Measurements from ENCODE around the gene CYP4V2.
"Not testable (repeated sequence)": the region's sequence is repeated elsewhere in the genome, so short reads cannot be mapped to it uniquely, and the experiment has no call there.

Gene CYP4V2

DNA sequence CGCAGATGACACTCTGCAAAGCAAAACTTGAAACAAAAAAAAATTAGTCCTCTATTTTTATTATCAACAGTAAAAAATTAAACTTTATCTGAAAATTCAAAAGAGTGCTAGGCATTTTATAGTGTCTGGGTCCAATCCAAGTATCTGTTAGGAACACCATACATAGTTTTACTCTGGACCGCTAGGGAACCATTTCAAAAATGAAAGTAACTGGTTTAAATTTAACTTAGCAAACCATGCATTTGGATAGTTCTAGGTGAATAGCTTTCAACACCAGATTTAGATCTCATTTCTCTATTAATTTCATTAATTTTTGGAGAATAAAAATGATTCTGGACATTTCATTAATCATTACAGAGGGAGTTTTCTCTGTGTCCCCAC is 37.1 kb downstream of the CYP4V2 start:
- no peak for DNase-seq (ENCODE audit: low read depth)

DNA sequence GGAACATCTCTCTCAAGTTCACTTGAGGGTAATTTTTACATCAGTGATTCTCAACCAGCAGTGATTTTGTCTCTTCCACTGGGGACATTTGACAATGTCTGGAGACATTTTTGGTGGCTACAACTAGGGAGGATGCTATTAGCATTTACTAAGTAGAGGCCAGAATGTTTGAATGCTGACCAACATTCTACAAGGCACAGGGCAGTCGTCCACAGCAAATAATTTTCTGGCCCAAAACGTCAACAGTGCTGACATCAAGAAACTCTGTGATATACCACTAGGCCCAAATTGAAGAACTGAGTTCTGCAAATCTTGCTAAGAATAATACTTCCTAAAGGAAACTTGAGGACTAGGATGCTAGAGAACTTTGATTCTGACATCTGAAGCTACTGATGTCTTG is 43.0 kb downstream of the CYP4V2 start:
- DNase-seq (ENCODE audit: low read depth) = no peak

DNA sequence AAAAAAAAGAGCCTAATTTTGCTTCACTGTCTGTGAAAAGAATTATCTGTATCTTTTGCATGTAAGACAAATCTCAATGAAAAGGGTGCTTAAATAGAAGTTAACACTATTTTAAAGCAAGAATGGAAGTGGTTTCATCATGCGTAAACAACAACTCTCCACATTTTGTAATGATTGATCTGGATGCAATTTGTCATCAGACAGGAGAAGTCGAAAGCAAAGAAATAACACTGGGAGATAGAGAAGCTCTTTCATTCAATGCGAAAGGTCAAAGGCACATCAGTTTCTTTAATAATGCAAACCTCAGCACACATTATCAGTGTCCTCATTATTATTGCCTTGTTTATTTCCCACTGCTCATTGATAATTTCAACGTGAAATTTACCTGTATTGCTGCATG is 44.8 kb downstream of the CYP4V2 start:
- DNase-seq (ENCODE audit: low read depth) = no peak

DNA sequence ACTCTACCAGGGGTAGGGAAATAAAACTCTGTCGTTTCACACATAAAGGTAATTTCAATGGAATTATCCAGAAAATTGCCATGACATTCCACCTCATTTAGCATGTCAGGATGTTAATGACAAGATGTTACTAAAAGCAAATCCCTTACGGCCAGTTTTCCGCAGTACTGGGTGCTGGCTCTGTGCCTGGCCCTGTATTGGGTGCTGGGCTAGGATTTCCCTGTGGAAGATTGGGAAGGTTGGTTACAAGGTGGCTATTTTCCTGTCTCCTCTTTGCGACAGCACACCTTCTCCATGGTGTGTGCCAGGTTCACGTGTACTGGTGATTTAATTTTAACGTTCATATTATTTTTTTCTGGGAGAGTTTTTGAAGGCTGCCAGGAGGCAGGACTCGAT is 49.1 kb downstream of the CYP4V2 start:
- no peak for DNase-seq (ENCODE audit: low read depth)

DNA sequence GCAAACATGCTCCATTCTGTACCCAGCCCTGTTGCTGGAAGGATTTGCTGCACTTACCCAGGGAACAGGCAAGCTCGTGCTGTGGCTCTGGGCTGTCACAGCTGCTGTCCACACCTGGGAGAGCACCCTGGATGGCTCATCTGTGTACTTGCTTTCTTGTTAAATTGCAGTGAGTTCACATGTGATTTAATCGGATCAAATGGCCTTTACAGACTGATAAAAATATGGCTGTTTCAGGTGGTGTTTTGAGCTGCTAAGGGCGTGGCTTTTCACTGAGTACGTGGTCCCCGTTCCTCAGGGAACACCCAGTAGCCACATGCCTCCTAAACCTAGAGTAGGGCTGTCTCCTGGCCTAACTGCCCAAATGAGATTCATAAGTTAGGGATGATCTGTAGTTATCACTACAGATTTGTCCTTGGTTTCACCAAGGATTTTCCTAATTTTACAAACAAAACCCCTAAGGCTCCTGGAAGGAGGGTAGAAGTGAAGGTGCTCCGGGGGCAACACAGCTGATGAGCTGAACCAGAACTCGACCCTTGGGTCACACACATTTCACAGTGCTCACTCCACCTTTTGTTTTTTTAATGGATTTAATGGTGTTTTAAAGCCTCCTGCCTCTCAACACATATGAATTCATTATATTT is 49.6 kb downstream of the CYP4V2 start:
- no peak for DNase-seq (ENCODE audit: low read depth)

DNA sequence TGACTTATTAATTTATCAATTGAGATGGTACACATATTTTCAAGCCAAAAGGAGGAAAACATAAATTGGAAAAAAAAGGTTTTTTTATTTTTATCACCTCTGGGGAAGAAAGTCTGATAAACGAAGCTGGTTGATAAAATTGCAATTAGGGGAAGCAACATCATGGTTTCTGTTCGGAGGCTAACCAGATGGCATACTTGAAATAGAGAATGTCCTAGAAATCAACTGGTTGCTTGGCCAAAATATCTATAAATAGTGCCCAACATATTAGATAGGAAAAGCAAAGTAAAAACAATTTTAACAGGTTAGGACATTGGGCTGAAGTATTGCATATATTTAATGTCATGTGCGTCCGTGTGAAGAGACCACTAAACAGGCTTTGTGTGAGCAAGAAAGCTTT is 50.2 kb downstream of the CYP4V2 start:
- no peak for DNase-seq (ENCODE audit: low read depth)

DNA sequence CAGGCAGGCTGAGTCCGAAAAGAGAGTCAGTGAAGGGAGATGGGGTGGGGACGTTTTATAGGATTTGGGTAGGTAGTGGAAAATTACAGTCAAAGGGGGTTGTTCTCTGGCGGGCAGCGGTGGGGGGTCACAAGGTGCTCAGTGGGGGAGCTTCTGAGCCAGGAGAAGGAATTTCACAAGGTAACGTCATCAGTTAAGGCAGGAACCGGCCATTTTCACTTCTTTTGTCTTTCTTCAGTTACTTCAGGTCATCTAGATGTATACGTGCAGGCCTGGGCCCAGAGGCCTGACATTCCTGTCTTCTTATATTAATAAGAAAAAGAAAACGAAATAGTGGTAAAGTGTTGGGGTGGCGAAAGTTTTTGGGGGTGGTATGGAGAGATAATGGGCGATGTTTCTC is 50.7 kb downstream of the CYP4V2 start:
- DNase-seq (ENCODE audit: low read depth) = not testable (repeated sequence)

DNA sequence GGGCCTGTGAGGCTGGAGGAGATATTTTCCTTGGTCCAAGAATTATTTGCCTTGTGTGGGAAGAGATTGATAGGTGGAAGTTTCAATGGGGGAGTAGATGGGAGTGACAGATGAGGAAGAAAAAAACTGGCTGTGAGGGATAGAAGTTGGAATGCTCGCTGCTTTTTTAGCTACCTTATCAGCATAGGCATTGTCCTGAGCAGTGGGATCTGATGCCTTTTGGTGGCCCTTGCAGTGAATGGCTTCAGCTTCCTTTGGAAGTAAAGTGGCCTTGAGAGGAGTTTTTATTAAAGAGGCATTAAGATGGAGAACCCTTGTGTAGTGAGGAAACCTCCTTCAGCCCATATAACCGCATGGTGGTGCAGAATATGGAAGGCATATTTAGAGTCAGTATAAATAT is 52.0 kb downstream of the CYP4V2 start:
- DNase-seq (ENCODE audit: low read depth) = no peak

DNA sequence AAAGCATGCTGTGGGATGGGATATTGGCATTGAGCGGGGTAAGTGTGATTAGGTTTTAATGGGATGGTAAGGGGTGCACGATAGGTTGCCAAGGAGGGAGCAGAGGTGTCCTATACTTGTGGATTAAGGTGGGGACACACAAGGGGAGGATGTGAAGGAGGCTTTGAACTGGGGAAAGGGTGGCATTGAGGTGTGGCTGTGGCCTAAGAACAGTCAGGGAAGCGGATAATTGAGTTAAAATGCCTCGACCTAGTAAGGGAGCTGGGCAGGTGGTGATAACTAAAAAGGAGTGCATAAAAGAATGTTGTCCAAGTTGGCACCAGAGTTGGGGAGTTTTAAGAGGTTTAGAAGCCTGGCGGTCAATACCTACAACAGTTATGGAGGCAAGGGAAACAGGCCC is 53.5 kb downstream of the CYP4V2 start:
- DNase-seq (ENCODE audit: low read depth) = no peak

DNA sequence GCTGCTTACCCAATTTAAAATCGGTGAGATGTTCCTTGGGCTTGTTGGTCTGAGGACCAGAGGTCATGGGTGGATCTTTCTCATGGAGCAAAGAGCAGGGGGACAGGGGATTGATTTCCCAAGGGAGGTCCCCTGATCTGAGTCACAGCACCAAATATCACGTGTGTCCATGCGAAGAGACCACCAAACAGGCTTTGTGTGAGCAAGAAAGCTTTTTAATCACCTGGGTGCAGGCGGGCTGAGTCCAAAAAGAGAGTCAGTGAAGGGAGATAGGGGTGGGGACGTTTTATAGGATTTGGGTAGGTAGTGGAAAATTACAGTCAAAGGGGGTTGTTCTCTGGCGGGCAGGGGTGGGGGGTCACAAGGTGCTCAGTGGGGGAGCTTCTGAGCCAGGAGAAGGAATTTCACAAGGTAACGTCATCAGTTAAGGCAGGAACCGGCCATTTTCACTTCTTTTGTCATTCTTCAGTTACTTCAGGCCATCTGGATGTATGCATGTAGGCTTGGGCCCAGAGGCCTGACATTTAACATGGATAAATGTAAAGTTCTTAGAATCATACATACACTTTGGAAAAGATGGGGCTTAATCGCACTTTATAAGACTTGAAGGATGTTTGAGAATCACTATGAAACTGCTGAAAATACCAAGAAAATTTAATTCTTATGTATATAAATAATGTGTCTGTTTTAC is 55.8 kb downstream of the CYP4V2 start:
- DNase-seq (ENCODE audit: low read depth) = not testable (repeated sequence)

DNA sequence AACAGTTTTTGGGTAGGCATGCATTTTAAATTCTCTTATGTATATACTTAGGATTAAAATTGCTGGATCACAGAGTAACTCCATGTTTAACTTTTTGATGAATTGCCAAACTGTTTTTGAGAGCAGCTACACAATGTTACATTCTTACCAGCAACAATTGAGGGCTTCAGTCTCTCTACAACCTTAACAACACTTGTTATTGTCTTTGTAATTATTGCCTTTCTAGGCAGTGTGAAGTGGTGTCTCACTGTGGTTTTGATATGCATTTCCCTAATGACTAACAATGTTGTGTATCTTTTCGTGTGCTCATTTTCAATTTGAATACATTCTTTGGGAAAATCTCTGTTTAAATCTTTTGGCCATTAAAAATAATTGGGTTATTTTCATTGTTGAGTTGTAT is 57.3 kb downstream of the CYP4V2 start:
- no peak for DNase-seq (ENCODE audit: low read depth)

DNA sequence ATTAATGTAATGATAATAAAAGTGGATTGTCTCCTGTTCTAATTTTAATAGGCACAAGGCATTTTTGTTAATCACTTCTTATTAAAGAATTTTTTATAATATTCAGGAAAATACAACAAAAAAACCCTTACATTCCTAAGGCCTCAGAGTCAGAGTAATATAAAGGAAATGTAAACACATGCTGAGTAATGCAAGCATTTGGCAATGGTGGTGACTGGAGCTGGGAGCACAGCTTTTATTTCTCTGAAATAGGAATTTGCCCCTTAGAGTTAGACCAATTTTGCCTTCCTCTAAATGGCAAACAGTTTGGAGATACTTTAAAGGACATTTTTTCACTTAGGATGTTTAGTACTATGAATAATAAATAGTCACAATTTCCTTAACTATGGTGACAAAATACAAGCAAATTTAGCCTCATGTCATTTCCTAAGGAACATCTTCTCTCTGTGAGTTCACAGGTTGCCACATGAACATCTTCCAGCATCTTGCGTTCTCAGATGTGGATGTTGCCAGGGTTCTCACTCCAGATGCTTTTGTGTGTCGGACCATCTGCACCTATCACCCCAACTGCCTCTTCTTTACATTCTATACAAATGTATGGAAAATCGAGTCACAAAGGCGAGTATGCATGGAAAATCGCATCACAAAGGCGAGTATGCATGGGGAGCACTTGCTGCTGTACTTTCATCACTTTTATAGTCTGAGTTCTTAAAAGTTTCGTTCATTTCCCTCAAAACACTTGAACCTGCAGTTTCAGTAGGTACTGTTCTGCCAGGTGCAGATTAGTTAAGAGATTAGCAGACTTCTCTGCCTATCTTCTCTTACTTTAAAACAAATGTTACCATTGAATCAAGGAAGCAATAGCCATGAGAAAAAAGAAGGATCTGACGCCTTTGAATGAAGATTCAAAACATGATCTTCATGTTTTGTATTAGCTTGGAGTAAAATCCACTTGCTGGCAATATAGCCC is 58.7 kb downstream of the CYP4V2 start:
- peak; percentile 16 for DNase-seq (ENCODE audit: low read depth)

DNA sequence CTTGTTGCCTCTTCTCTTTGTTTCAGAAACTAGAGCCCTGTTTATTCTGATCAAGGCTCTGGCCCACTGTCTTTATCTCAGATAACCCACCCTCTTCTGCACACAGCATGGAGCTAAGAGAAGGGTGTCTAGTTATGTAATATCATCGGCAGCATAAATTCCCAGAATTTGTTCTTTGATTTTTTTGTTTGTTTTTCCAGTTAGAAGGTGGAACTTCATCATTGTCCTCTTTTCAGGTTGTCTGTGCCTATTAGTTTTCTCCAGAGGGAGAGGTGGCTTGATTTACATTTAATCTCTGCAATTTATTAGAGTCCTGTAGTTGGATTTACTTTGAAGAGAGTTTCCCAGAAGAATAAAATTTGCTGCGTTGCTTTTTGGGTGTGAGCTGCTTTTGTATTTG is 59.4 kb downstream of the CYP4V2 start:
- no peak for DNase-seq (ENCODE audit: low read depth)

DNA sequence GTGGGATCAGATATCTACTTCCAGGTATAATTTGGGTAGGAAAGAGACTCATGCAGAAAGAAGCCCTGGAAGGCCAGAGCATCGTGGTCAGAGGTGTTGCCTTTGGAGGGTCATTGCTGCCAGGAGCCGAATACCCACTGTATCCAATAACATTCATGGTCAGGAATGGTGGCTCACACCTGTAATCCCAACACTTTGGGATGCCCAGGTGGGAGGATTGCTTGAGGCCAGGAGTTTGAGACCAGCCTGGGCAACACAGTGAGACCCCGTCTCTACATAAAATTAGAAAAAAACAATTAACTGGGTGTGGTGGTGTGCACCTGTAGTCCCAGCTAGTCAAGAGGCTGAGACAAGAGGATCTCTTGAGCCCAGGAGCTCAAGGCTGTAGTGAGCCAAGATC is 63.8 kb downstream of the CYP4V2 start:
- DNase-seq (ENCODE audit: low read depth) = no peak

DNA sequence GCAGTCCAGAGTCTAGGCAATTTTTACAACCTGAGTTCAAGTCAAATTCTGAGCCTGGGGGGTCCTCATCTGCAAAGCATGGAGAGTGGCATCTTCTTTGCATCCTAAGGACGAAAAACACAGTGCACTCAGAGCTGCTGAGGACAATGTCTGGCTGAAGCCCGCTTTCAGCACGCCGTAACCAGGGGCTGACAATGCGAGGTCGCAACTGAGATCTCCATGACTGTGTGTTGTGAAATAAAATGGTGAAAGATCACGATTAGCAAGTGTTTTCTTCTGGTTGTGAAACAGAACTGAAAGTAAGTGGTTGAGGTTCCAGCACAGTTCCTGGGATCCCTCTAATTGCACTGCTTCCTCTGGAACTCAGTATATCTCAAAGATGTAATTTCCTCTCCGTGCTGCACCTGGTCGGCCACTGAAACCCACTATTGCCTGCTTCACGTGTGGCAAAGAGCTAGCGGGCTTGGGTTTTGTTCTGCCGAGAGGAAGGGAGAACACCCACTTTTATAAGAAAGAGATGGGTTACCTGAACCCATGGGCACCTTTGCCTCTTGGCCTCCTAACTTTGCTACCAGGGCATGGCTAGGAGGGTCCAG is 66.9 kb downstream of the CYP4V2 start:
- no peak for DNase-seq (ENCODE audit: low read depth)

DNA sequence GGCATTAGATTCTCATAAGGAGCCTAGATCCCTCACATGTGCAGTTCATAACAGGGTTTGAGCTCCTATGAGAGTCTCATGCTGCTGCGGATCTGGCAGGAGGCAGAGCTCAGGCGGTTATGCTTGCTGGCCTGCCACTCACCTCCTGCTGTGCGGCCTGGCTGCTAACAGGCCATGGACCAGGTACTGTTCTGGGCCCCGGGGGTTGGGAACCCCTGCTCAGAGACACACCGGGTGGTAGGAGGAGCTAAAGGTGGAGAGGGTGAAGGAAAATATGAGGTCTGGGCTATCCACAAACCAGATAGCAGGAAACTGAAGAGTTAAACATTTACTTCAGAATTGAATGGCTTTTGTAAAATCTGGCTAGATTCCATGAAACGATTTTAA is 68.7 kb downstream of the CYP4V2 start:
- no peak for DNase-seq (ENCODE audit: low read depth)

All from amniotic epithelial cell (primary cell).